C4-2B (cell line): ENCODE measurements around the gene TMEM25.

Source experiments
- CTCF ChIP-seq: fragments of 450-650 bp; conservative IDR thresholded peaks from 2 replicates; pipeline ENCODE4 v1.5.1; 2017; ENCODE audit warnings: mild to moderate bottlenecking
- ZFX ChIP-seq: fragments of 450-650 bp; IDR thresholded peaks from 2 replicates; pipeline ENCODE4 v1.6.1; 2017

DNA sequence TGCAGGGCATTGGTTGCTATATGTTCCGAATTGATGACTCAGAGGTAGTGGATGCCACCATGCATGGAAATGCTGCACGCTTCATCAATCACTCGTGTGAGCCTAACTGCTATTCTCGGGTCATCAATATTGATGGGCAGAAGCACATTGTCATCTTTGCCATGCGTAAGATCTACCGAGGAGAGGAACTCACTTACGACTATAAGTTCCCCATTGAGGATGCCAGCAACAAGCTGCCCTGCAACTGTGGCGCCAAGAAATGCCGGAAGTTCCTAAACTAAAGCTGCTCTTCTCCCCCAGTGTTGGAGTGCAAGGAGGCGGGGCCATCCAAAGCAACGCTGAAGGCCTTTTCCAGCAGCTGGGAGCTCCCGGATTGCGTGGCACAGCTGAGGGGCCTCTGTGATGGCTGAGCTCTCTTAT is 9.1 kb upstream of the TMEM25 start:
- TF ChIP-seq CTCF: no peak
- TF ChIP-seq ZFX: no peak
